Ishikawa (cell line): Measurements from ENCODE around the gene TAOK2.

ENCODE experiments used
- CEBPB ChIP-seq: IDR thresholded peaks from 2 replicates; pipeline ENCODE4 v1.6.1; 2012
- CREB1 ChIP-seq: IDR thresholded peaks from 2 replicates; pipeline ENCODE4 v1.6.1; 2012; ENCODE audit warnings: low read depth
- RAD21 ChIP-seq: IDR thresholded peaks from 2 replicates; pipeline ENCODE4 v1.6.1; 2012; ENCODE audit warnings: low read depth
- REST ChIP-seq: IDR thresholded peaks from 2 replicates; pipeline ENCODE4 v1.6.1; 2012; ENCODE audit warnings: low read depth, mild to moderate bottlenecking
- TAF1 ChIP-seq: IDR thresholded peaks from 2 replicates; pipeline ENCODE4 v1.6.1; 2012; ENCODE audit warnings: low read depth, mild to moderate bottlenecking
- TCF12 ChIP-seq: IDR thresholded peaks from 2 replicates; pipeline ENCODE4 v1.6.1; 2012; ENCODE audit warnings: low read depth
- TF ChIP-seq, protein P1 (sequence below): IDR thresholded peaks from 2 replicates; pipeline ENCODE4 v1.6.1; 2012

- TF ChIP-seq, protein P1, sequence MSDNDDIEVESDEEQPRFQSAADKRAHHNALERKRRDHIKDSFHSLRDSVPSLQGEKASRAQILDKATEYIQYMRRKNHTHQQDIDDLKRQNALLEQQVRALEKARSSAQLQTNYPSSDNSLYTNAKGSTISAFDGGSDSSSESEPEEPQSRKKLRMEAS: no peak
- no peak for TF ChIP-seq TCF12
- no peak for TF ChIP-seq TAF1
- TF ChIP-seq RAD21: no peak
- no peak for TF ChIP-seq REST
- no peak for TF ChIP-seq CEBPB
- TF ChIP-seq CREB1: no peak
Observed at GRCh38 chr16:30002614-30003346, 29.1 kb downstream of the TAOK2 start.
